Measurements from ENCODE around the gene MAPT. TPM values are rescaled to one million over a fixed set of nuclear protein-coding genes. Genes with fewer than 3 reads are reported as not detected.

The MAPT gene
- total and polyA plus RNA-seq, 4 donors = 48.2 to 446 (median 261) TPM

- peaks cover 6% of the 10 kb centered on the region for H3K36me3 ChIP-seq (ENCODE audit: control insufficient read depth, insufficient read depth, low read length)
- H3K27me3 ChIP-seq (ENCODE audit: control insufficient read depth, insufficient read depth, low read length) = peaks cover 3% of the 10 kb centered on the region
- DNase-seq (ENCODE audit: low read depth in 4 of 6, low spot score in 6 of 6) = peak in 1 of 6 donors; percentile 42
- H3K9me3 ChIP-seq (ENCODE audit: control insufficient read depth, insufficient read depth, low read length) = no peaks in the 10 kb centered on the region
- H3K4me1 ChIP-seq (ENCODE audit: control insufficient read depth, insufficient read depth, low read length) = peaks cover 12% of the 10 kb centered on the region
- WGBS (ENCODE audit: insufficient coverage) = 38% methylated on average over 14 of the region's 15 CpGs
- no peak overlapping the region for H3K27ac ChIP-seq (ENCODE audit: low read depth, low read length)
- no peak overlapping the region for H3K4me3 ChIP-seq (ENCODE audit: low read depth, low read length)
Measured at GRCh38 chr17:45848868-45849535, 45.4 kb upstream of the MAPT start.

DNA sequence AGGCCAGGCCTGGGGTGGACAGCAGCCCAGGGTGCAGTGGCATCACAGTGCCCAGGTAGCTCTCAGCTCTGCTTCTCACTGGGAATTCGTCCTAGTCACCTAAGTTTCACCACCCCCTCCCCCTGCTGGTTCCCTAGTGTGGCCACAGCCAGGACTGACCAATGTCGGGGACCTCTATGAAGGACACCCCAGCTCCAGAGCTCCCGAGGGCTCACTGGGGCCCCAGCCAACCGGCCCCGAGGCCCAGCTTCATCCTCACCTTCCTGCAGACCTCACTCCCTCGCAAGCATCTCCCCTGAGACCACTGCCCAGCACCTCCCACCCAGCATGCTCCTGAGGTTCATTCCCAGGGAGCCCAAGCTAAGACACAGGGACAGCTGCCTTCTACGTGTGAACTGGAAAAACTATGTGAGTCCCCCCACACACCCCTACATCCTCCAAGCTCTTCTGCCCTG lies 44.8 kb upstream of the MAPT start:
- no peaks in the 10 kb centered on the region for H3K9me3 ChIP-seq (ENCODE audit: control insufficient read depth, insufficient read depth, low read length)
- peaks cover 3% of the 10 kb centered on the region for H3K27me3 ChIP-seq (ENCODE audit: control insufficient read depth, insufficient read depth, low read length)
- no peak overlapping the region for H3K27ac ChIP-seq (ENCODE audit: low read depth, low read length)
- DNase-seq (ENCODE audit: low read depth in 4 of 6, low spot score in 6 of 6) = no peak
- H3K4me1 ChIP-seq (ENCODE audit: control insufficient read depth, insufficient read depth, low read length) = peaks cover 12% of the 10 kb centered on the region
- 88% methylated on average over 6 of the region's 7 CpGs for WGBS (ENCODE audit: insufficient coverage)
- H3K4me3 ChIP-seq (ENCODE audit: low read depth, low read length) = no peak overlapping the region
- peaks cover 6% of the 10 kb centered on the region for H3K36me3 ChIP-seq (ENCODE audit: control insufficient read depth, insufficient read depth, low read length)

GRCh38 chr17:45850011-45850410 lies 44.3 kb upstream of the MAPT start:
- no peak overlapping the region for H3K4me3 ChIP-seq (ENCODE audit: low read depth, low read length)
- no peak overlapping the region for H3K27ac ChIP-seq (ENCODE audit: low read depth, low read length)
- H3K27me3 ChIP-seq (ENCODE audit: control insufficient read depth, insufficient read depth, low read length) = peaks cover 3% of the 10 kb centered on the region
- H3K4me1 ChIP-seq (ENCODE audit: control insufficient read depth, insufficient read depth, low read length) = peaks cover 12% of the 10 kb centered on the region
- H3K36me3 ChIP-seq (ENCODE audit: control insufficient read depth, insufficient read depth, low read length) = peaks cover 6% of the 10 kb centered on the region
- no peak for DNase-seq (ENCODE audit: low read depth in 4 of 6, low spot score in 6 of 6)
- H3K9me3 ChIP-seq (ENCODE audit: control insufficient read depth, insufficient read depth, low read length) = no peaks in the 10 kb centered on the region
- 100% methylated on average over 1 of the region's 4 CpGs for WGBS (ENCODE audit: insufficient coverage)

GRCh38 chr17:45850468-45850867 lies 43.9 kb upstream of the MAPT start:
- Histone ChIP-seq H3K4me3 (ENCODE audit: low read depth, low read length) (no peak overlapping the region), H3K27me3 (ENCODE audit: control insufficient read depth, insufficient read depth, low read length) (peaks cover 3% of the 10 kb centered on the region), H3K4me1 (ENCODE audit: control insufficient read depth, insufficient read depth, low read length) (peaks cover 12% of the 10 kb centered on the region), H3K27ac (ENCODE audit: low read depth, low read length) (no peak overlapping the region), H3K36me3 (ENCODE audit: control insufficient read depth, insufficient read depth, low read length) (peaks cover 6% of the 10 kb centered on the region), H3K9me3 (ENCODE audit: control insufficient read depth, insufficient read depth, low read length) (no peaks in the 10 kb centered on the region)
- WGBS (ENCODE audit: insufficient coverage) = 85% methylated on average over 4 of the region's 5 CpGs
- no peak for DNase-seq (ENCODE audit: low read depth in 4 of 6, low spot score in 6 of 6)

- no peak for DNase-seq (ENCODE audit: low read depth in 4 of 6, low spot score in 6 of 6)
- H3K27ac ChIP-seq (ENCODE audit: low read depth, low read length) = no peak overlapping the region
- H3K4me1 ChIP-seq (ENCODE audit: control insufficient read depth, insufficient read depth, low read length) = peaks cover 12% of the 10 kb centered on the region
- no peak overlapping the region for H3K4me3 ChIP-seq (ENCODE audit: low read depth, low read length)
- H3K9me3 ChIP-seq (ENCODE audit: control insufficient read depth, insufficient read depth, low read length) = no peaks in the 10 kb centered on the region
- WGBS (ENCODE audit: insufficient coverage) = 86% methylated on average over 5 of the region's 6 CpGs
- H3K27me3 ChIP-seq (ENCODE audit: control insufficient read depth, insufficient read depth, low read length) = peaks cover 3% of the 10 kb centered on the region
- H3K36me3 ChIP-seq (ENCODE audit: control insufficient read depth, insufficient read depth, low read length) = peaks cover 6% of the 10 kb centered on the region
Measured at GRCh38 chr17:45851022-45851421, 43.3 kb upstream of the MAPT start.

- Histone ChIP-seq H3K27ac (ENCODE audit: low read depth, low read length) (no peak overlapping the region), H3K4me3 (ENCODE audit: low read depth, low read length) (no peak overlapping the region), H3K27me3 (ENCODE audit: control insufficient read depth, insufficient read depth, low read length) (peaks cover 3% of the 10 kb centered on the region), H3K9me3 (ENCODE audit: control insufficient read depth, insufficient read depth, low read length) (no peaks in the 10 kb centered on the region), H3K36me3 (ENCODE audit: control insufficient read depth, insufficient read depth, low read length) (peaks cover 6% of the 10 kb centered on the region), H3K4me1 (ENCODE audit: control insufficient read depth, insufficient read depth, low read length) (peaks cover 12% of the 10 kb centered on the region)
- DNase-seq (ENCODE audit: low read depth in 4 of 6, low spot score in 6 of 6) = no peak
- WGBS (ENCODE audit: insufficient coverage) = 48% methylated on average over 8 of the region's 8 CpGs
Measured at GRCh38 chr17:45851464-45851863, 42.9 kb upstream of the MAPT start.

DNA sequence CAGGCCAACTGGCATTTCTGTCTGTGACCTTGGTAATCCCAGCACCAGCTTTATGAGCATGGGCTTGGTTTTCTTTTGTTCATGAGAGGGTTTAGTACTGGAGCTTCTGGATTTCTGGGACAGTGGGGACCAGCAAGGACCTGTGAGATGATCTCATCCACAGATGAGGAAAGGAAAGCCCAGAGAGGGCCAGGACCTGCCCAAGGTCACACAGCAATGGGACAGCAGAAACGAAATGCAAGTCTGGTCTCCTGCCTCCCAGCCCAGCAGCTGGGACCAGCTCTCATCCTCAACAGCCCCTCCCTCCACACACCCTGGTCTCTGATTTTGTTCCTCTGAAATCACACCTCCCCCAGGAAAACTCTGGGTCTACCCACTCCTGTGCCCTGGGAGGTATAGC lies 42.5 kb upstream of the MAPT start:
- Histone ChIP-seq H3K27me3 (ENCODE audit: control insufficient read depth, insufficient read depth, low read length) (peaks cover 3% of the 10 kb centered on the region), H3K4me3 (ENCODE audit: low read depth, low read length) (no peak overlapping the region), H3K4me1 (ENCODE audit: control insufficient read depth, insufficient read depth, low read length) (peaks cover 12% of the 10 kb centered on the region), H3K27ac (ENCODE audit: low read depth, low read length) (no peak overlapping the region), H3K36me3 (ENCODE audit: control insufficient read depth, insufficient read depth, low read length) (peaks cover 6% of the 10 kb centered on the region), H3K9me3 (ENCODE audit: control insufficient read depth, insufficient read depth, low read length) (no peaks in the 10 kb centered on the region)
- WGBS (ENCODE audit: insufficient coverage) = 86% methylated on average over 1 of the region's 1 CpG
- DNase-seq (ENCODE audit: low read depth in 4 of 6, low spot score in 6 of 6) = no peak

DNA sequence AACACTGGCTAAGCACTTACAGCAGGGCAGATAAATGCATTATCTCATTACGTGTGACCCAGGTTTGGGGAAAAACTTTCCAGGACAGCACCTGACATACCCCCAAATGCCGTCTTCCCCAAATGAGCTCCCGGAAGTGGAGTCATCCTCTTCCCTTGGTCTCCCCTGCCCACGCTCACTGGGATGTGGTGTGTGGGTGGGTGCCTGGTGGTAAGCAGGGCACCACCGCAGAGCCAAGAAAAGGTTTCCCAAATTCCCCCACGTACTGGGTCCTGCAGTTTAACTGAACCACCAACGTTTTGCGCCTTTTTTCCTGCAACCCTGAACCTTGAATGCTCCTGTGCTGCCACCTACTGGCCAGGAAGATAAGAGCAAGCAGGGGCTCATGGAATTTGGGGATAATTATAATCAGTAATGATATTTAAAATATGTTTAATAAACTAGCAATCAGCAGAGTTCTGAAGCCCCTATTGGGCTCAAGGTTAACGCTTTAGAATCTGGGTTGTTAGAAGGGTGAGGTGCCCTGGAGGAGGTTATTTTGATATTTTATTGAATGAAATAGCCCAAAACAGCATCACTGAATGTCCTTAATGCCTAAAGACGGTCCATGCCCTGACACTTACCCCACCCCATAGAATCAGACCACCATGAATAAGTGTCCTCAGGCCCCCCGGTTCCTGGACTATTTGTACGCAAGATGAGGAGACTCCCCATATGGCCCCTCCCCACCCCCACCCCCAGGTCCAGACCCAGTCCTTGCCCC lies 41.6 kb upstream of the MAPT start:
- peaks cover 6% of the 10 kb centered on the region for H3K36me3 ChIP-seq (ENCODE audit: control insufficient read depth, insufficient read depth, low read length)
- DNase-seq (ENCODE audit: low read depth in 4 of 6, low spot score in 6 of 6) = peak; percentile 26 to 92 (median 50)
- H3K4me1 ChIP-seq (ENCODE audit: control insufficient read depth, insufficient read depth, low read length) = peaks cover 12% of the 10 kb centered on the region
- no peaks in the 10 kb centered on the region for H3K9me3 ChIP-seq (ENCODE audit: control insufficient read depth, insufficient read depth, low read length)
- WGBS (ENCODE audit: insufficient coverage) = 33% methylated on average over 1 of the region's 12 CpGs
- no peak overlapping the region for H3K4me3 ChIP-seq (ENCODE audit: low read depth, low read length)
- no peak overlapping the region for H3K27ac ChIP-seq (ENCODE audit: low read depth, low read length)
- H3K27me3 ChIP-seq (ENCODE audit: control insufficient read depth, insufficient read depth, low read length) = peaks cover 3% of the 10 kb centered on the region

- Histone ChIP-seq H3K36me3 (ENCODE audit: control insufficient read depth, insufficient read depth, low read length) (no peaks in the 10 kb centered on the region), H3K9me3 (ENCODE audit: control insufficient read depth, insufficient read depth, low read length) (no peaks in the 10 kb centered on the region), H3K4me3 (ENCODE audit: low read depth, low read length) (no peak overlapping the region), H3K27me3 (ENCODE audit: control insufficient read depth, insufficient read depth, low read length) (peaks cover 3% of the 10 kb centered on the region), H3K4me1 (ENCODE audit: control insufficient read depth, insufficient read depth, low read length) (peaks cover 2% of the 10 kb centered on the region), H3K27ac (ENCODE audit: low read depth, low read length) (no peak overlapping the region)
- WGBS (ENCODE audit: insufficient coverage) = 83% methylated on average over 9 of the region's 9 CpGs
- no peak for DNase-seq (ENCODE audit: low read depth in 4 of 6, low spot score in 6 of 6)
Measured at GRCh38 chr17:45854209-45854608, 40.1 kb upstream of the MAPT start.
